HCT116 (cell line): Measurements from ENCODE around the gene BDNF.
"Not testable (repeated sequence)": the region's sequence is repeated elsewhere in the genome, so short reads cannot be mapped to it uniquely, and the experiment has no call there.

Source experiments
- EGR1 ChIP-seq: IDR thresholded peaks from 2 replicates; pipeline ENCODE4 v1.6.1; 2012; ENCODE audit warnings: low read depth
- POLR2A ChIP-seq: IDR thresholded peaks from 2 replicates; pipeline ENCODE4 v1.7.0; 2011; ENCODE audit warnings: borderline replicate concordance; ENCODE audit not compliant: insufficient read depth, insufficient read length; ENCODE audit errors: extremely low read depth
- ZFX ChIP-seq: fragments of 450-650 bp; IDR thresholded peaks from 2 replicates; pipeline ENCODE4 v1.6.1; 2017
- TF ChIP-seq, protein P1 (sequence below): IDR thresholded peaks from 2 replicates; pipeline ENCODE4 v1.6.1; 2012
- TF ChIP-seq, protein P2 (sequence below), 3 experiments: fragments of 200-600 bp in 1 of 3; sonication (generic) in 1 of 3; IDR thresholded peaks in 2 of 3; conservative IDR thresholded peaks in 1 of 3; 2 replicates each; pipeline ENCODE4 v1.5.1; 2012 to 2017; ENCODE audit warnings: low read depth in 2 of 3, low read length in 2 of 3, antibody characterized with exemption in 1 of 3, borderline replicate concordance in 1 of 3, control low read depth in 1 of 3, mild to moderate bottlenecking in 1 of 3, mixed read lengths in 1 of 3, mixed run types in 1 of 3, moderate library complexity in 1 of 3; ENCODE audit not compliant: insufficient read depth in 1 of 3

DNA sequence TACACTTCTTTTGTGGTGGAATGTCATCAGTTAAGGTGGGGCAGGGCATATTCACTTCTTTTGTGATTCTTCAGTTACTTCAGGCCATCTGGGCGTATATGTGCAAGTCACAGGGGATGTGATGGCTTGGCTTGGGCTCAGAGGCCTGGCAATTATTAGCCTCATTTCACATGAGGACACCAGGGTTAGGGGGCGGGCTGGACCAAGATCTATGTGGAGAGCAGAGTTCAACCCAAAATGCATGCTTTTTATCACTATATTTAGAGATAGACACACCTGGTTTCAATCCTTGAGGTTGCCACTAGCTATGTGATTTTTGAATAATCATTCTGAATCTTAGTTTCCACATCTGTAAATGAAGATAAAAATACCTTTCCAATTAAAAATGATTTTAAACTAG lies 65.5 kb downstream of the BDNF start:
- not testable (repeated sequence) for TF ChIP-seq POLR2A, ZFX, EGR1
- TF ChIP-seq, protein P1, sequence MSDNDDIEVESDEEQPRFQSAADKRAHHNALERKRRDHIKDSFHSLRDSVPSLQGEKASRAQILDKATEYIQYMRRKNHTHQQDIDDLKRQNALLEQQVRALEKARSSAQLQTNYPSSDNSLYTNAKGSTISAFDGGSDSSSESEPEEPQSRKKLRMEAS = not testable (repeated sequence)
- TF ChIP-seq, protein P2, sequence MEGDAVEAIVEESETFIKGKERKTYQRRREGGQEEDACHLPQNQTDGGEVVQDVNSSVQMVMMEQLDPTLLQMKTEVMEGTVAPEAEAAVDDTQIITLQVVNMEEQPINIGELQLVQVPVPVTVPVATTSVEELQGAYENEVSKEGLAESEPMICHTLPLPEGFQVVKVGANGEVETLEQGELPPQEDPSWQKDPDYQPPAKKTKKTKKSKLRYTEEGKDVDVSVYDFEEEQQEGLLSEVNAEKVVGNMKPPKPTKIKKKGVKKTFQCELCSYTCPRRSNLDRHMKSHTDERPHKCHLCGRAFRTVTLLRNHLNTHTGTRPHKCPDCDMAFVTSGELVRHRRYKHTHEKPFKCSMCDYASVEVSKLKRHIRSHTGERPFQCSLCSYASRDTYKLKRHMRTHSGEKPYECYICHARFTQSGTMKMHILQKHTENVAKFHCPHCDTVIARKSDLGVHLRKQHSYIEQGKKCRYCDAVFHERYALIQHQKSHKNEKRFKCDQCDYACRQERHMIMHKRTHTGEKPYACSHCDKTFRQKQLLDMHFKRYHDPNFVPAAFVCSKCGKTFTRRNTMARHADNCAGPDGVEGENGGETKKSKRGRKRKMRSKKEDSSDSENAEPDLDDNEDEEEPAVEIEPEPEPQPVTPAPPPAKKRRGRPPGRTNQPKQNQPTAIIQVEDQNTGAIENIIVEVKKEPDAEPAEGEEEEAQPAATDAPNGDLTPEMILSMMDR (IDR thresholded peaks at IDR 0.05 in 2 of 3, conservative IDR thresholded peaks at IDR 0.05 in 1 of 3; ENCODE audit: borderline replicate concordance in 1 of 3, insufficient read depth in 1 of 3, low read depth in 2 of 3, low read length in 2 of 3) = not testable (repeated sequence)
